ENCODE measurements around the gene ABR.

DNA sequence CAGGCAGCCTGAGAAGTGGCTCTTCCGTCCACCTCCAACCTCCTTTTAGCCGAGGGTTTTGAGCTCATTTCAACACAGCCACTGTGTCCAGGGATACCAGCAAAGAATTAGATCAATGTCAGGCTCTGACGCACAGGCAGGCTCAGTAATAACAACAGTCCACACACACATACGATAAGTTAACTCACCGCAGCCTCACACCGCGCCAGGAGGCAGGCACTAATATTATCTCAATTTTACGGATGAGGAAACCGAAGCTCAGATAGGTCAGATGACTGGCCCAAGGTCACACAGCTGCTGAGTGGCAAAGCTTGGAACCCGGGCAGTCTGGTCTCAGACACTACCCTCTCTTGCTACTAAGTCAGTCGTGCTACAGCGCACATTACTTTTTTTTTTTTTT lies 22.9 kb downstream of the ABR start:
- TF ChIP-seq EZH2 (IDR thresholded peaks at IDR 0.05; ENCODE audit: borderline replicate concordance, low read depth, low read length, severe bottlenecking): no peak
- TF ChIP-seq, protein P1, sequence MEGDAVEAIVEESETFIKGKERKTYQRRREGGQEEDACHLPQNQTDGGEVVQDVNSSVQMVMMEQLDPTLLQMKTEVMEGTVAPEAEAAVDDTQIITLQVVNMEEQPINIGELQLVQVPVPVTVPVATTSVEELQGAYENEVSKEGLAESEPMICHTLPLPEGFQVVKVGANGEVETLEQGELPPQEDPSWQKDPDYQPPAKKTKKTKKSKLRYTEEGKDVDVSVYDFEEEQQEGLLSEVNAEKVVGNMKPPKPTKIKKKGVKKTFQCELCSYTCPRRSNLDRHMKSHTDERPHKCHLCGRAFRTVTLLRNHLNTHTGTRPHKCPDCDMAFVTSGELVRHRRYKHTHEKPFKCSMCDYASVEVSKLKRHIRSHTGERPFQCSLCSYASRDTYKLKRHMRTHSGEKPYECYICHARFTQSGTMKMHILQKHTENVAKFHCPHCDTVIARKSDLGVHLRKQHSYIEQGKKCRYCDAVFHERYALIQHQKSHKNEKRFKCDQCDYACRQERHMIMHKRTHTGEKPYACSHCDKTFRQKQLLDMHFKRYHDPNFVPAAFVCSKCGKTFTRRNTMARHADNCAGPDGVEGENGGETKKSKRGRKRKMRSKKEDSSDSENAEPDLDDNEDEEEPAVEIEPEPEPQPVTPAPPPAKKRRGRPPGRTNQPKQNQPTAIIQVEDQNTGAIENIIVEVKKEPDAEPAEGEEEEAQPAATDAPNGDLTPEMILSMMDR (IDR thresholded peaks at IDR 0.05; ENCODE audit: borderline replicate concordance, extremely low read depth, low read length, poor library complexity, severe bottlenecking): no peak

All from DND-41 (cell line).